ENCODE data around the gene GPR78.
A peak's percentile ranks its signal among the peaks of the same experiment; 100 is the strongest.

The GPR78 gene

DNA sequence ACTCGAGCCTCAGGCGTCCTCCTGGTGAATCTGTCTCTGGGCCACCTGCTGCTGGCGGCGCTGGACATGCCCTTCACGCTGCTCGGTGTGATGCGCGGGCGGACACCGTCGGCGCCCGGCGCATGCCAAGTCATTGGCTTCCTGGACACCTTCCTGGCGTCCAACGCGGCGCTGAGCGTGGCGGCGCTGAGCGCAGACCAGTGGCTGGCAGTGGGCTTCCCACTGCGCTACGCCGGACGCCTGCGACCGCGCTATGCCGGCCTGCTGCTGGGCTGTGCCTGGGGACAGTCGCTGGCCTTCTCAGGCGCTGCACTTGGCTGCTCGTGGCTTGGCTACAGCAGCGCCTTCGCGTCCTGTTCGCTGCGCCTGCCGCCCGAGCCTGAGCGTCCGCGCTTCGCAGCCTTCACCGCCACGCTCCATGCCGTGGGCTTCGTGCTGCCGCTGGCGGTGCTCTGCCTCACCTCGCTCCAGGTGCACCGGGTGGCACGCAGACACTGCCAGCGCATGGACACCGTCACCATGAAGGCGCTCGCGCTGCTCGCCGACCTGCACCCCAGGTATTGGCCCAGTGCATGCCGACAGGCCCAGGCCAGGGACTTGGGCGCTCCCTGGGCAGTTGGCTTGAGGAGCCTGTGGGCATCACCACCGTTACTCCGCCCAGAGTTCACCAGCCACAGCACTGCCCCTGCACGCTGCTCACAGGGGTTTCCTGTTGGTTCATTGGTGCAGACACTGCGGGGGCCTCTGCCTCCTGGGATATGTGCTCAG lies 1.1 kb downstream of the GPR78 start:
- no peak for DNase-seq (ENCODE audit: low read depth)
- H3K4me3 ChIP-seq (ENCODE audit: low read length) = no peak overlapping the region
- TF ChIP-seq, protein P1, sequence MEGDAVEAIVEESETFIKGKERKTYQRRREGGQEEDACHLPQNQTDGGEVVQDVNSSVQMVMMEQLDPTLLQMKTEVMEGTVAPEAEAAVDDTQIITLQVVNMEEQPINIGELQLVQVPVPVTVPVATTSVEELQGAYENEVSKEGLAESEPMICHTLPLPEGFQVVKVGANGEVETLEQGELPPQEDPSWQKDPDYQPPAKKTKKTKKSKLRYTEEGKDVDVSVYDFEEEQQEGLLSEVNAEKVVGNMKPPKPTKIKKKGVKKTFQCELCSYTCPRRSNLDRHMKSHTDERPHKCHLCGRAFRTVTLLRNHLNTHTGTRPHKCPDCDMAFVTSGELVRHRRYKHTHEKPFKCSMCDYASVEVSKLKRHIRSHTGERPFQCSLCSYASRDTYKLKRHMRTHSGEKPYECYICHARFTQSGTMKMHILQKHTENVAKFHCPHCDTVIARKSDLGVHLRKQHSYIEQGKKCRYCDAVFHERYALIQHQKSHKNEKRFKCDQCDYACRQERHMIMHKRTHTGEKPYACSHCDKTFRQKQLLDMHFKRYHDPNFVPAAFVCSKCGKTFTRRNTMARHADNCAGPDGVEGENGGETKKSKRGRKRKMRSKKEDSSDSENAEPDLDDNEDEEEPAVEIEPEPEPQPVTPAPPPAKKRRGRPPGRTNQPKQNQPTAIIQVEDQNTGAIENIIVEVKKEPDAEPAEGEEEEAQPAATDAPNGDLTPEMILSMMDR (IDR thresholded peaks at IDR 0.05; ENCODE audit: insufficient read depth, low read depth, low read length, missing control alignments) = no peak

DNA sequence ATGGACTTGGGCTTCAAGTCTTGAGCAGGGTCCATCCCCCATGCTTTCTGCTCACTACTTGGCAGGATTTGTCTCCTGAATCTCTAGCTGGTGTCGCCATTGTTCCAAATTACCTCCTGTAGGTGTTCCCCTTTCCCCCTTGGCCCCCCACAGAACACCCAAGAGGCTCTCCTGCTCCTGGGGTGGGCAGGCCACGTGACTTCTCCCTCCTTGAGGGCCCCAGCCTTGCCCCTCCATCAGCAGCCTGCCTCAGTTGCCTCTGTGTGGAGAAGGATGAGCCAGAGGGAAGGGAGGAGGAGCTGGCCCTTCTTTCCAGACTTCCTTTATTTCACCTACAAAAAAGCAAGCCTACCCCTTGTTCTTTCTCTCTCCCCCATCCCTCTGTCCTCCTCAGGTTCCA lies 1.8 kb downstream of the GPR78 start:
- TF ChIP-seq, protein P1 (IDR thresholded peaks at IDR 0.05; ENCODE audit: insufficient read depth, low read depth, low read length, missing control alignments) = no peak
- DNase-seq (ENCODE audit: low read depth) = no peak
- no peak overlapping the region for H3K4me3 ChIP-seq (ENCODE audit: low read length)

DNA sequence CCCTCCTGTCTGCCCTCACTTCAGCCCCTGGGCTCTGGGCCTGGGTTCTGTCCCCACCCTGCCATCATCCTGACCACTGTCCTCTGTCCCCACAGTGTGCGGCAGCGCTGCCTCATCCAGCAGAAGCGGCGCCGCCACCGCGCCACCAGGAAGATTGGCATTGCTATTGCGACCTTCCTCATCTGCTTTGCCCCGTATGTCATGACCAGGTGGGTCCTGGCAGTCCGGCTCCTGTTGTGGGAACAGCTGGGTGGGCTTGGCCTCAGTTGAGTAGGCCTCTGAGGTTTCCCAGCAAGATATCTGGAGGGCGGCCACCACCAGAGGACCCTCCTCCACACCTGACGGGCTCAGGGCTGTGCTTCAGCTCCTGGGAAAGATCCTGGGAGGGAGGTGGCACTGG lies 2.2 kb downstream of the GPR78 start:
- H3K4me3 ChIP-seq (ENCODE audit: low read length) = no peak overlapping the region
- no peak for DNase-seq (ENCODE audit: low read depth)
- TF ChIP-seq, protein P1 (IDR thresholded peaks at IDR 0.05; ENCODE audit: insufficient read depth, low read depth, low read length, missing control alignments) = no peak

GRCh38 chr4:8582941-8583654 lies 2.9 kb downstream of the GPR78 start:
- TF ChIP-seq, protein P1 (IDR thresholded peaks at IDR 0.05; ENCODE audit: insufficient read depth, low read depth, low read length, missing control alignments) = no peak
- no peak overlapping the region for H3K4me3 ChIP-seq (ENCODE audit: low read length)
- DNase-seq (ENCODE audit: low read depth) = no peak

DNA sequence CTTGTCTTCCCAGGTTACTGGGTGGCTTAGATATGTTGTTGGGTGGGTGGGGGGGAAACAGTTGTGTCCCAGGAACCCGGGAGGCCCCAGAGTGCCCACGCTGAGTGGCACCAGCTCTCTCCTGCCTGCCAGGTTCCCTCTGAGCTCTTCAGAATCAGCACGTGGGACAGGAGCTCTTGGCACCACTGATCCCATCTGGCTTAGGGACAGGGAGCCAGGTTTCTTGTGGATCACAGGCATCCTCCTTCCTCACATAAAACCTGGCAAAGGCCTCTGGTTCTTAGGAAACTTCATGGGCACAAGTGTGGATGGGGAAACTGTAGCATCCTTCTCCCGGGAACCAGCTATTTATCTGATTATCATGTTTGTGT lies 3.4 kb downstream of the GPR78 start:
- TF ChIP-seq, protein P1 (IDR thresholded peaks at IDR 0.05; ENCODE audit: insufficient read depth, low read depth, low read length, missing control alignments) = no peak
- no peak for DNase-seq (ENCODE audit: low read depth)
- H3K4me3 ChIP-seq (ENCODE audit: low read length) = no peak overlapping the region

DNA sequence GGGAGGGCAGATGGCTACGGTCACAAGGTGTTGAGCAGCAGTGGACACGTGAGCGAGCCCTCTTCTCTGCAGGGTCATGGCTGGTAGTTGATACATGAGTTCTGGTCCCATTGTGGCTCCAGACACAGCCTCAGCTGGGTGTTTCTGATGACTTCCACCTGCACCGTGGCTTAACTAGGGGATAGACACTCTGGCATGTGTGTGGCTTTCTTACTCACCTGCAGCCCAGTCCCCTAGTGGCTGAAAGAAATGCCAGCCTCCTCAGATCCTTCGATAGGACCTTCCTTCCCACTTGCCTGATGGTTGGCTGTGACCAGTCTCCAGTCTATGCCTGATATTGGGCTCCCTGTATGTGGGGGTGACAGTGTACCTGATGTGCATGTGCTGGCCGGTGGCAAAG lies 5.0 kb downstream of the GPR78 start:
- H3K4me3 ChIP-seq (ENCODE audit: low read length) = no peak overlapping the region
- DNase-seq (ENCODE audit: low read depth) = no peak
- TF ChIP-seq, protein P1 (IDR thresholded peaks at IDR 0.05; ENCODE audit: insufficient read depth, low read depth, low read length, missing control alignments) = peak; percentile 26
